Epithelial cell of proximal tubule (primary cell): ENCODE results near the gene PTGR2. TPM values are rescaled to one million over a fixed set of nuclear protein-coding genes. Genes with fewer than 3 reads are reported as not detected.
"Not testable (repeated sequence)": the region's sequence is repeated elsewhere in the genome, so short reads cannot be mapped to it uniquely, and the experiment has no call there.

ENCODE experiments used
- DNase-seq: peaks from one replicate; pipeline ENCODE4 v3.0.0-alpha.2; 2011; ENCODE audit warnings: low read depth
- H3K4me3 ChIP-seq: 2 replicates; pipeline ENCODE4 v1.5.1; 2011; ENCODE audit warnings: low read depth, mild to moderate bottlenecking, low read length
- CTCF ChIP-seq: conservative IDR thresholded peaks from 2 replicates; pipeline ENCODE4 v1.5.1; 2012; ENCODE audit warnings: low read depth, mild to moderate bottlenecking, low read length
- total RNA-seq: library from RNA; depleted of rRNA; stranded (reverse); fragments of >200 nt; gene quantifications from 2 replicates; pipeline ENCODE4 v1.2.3, GENCODE V29; 2015

The PTGR2 gene
- total RNA-seq, 1 donor from 2014 or later = 4.8 TPM

GRCh38 chr14:73889376-73889775 is 37.7 kb downstream of the PTGR2 start:
- no peak for TF ChIP-seq CTCF
- DNase-seq = no peak
- H3K4me3 ChIP-seq = no peak overlapping the region

- not testable (repeated sequence) for H3K4me3 ChIP-seq, DNase-seq
These were observed 42.6 kb downstream of the PTGR2 start for GRCh38 chr14:73894180-73894687.

- TF ChIP-seq CTCF = no peak
- no peak for DNase-seq
- no peak overlapping the region for H3K4me3 ChIP-seq
These were observed 44.3 kb downstream of the PTGR2 start for GRCh38 chr14:73895939-73896338.

GRCh38 chr14:73896521-73896920 is 44.9 kb downstream of the PTGR2 start:
- no peak for DNase-seq
- TF ChIP-seq CTCF = no peak
- H3K4me3 ChIP-seq = no peak overlapping the region

- no peak for DNase-seq
- H3K4me3 ChIP-seq = no peak overlapping the region
- TF ChIP-seq CTCF = no peak
These were observed 51.4 kb downstream of the PTGR2 start for GRCh38 chr14:73903028-73903427.

- DNase-seq = no peak
- H3K4me3 ChIP-seq = no peak overlapping the region
- TF ChIP-seq CTCF = no peak
These were observed 58.0 kb downstream of the PTGR2 start for GRCh38 chr14:73909681-73910080.

- TF ChIP-seq CTCF = no peak
- H3K4me3 ChIP-seq = no peak overlapping the region
- no peak for DNase-seq
These were observed 61.6 kb downstream of the PTGR2 start for GRCh38 chr14:73913256-73913655.
